H1 (cell line): Measurements from ENCODE around the gene EML4. TPM values are rescaled to one million over a fixed set of nuclear protein-coding genes. Genes with fewer than 3 reads are reported as not detected.

Experiments
- CTCF ChIA-PET: fragments of 300-600 bp; sonication (Branson Sonifier 250); formaldehyde crosslinking; loops from one replicate; lab custom pipeline; 2021; ENCODE audit not compliant: partially characterized antibody; lab: Charles Lee
- POLR2A ChIA-PET: fragments of 300-600 bp; sonication (Branson Sonifier 250); formaldehyde crosslinking; loops from one replicate; lab custom pipeline; 2021; ENCODE audit warnings: inconsistent platforms; ENCODE audit not compliant: partially characterized antibody; lab: Charles Lee
- DNase-seq, 2 experiments: peaks; one replicate each; pipeline versions ENCODE4 v3.0.0 to v3.0.0-alpha.2; 2010 to 2022; ENCODE audit warnings: low spot score in 2 of 2, low read depth in 1 of 2, mixed read lengths in 1 of 2
- FAIRE-seq: peaks from 2 replicates; lab custom pipeline; 2011; peaks lifted over from hg19 to GRCh38; lab: Jason Lieb, UNC
- H2AFZ ChIP-seq: 2 replicates; pipeline ENCODE4 v1.8.1; 2012; ENCODE audit warnings: low read length, inconsistent platforms
- H2AK5ac ChIP-seq: 2 replicates; pipeline ENCODE4 v1.6.1; 2013; ENCODE audit warnings: low read depth, low read length
- H2BK120ac ChIP-seq: replicated peaks from 2 replicates; pipeline ENCODE3; 2013; ENCODE audit warnings: low read depth, low read length, inconsistent platforms
- H2BK12ac ChIP-seq: 2 replicates; pipeline ENCODE4 v1.6.1; 2013; ENCODE audit warnings: low read depth, low read length
- H2BK15ac ChIP-seq: 2 replicates; pipeline ENCODE4 v1.6.1; 2013; ENCODE audit warnings: low read length
- H2BK20ac ChIP-seq: 2 replicates; pipeline ENCODE4 v1.6.1; 2013; ENCODE audit warnings: low read length
- H2BK5ac ChIP-seq: 2 replicates; pipeline ENCODE4 v1.6.1; 2013; ENCODE audit warnings: low read depth, low read length
- H3K14ac ChIP-seq: 2 replicates; pipeline ENCODE4 v1.6.1; 2013; ENCODE audit warnings: inconsistent platforms; ENCODE audit not compliant: insufficient read length
- H3K18ac ChIP-seq: 2 replicates; pipeline ENCODE4 v1.6.1; 2013; ENCODE audit warnings: low read length; ENCODE audit errors: extremely low read depth
- H3K23ac ChIP-seq: 2 replicates; pipeline ENCODE4 v1.6.1; 2013; ENCODE audit warnings: inconsistent platforms; ENCODE audit not compliant: insufficient read length
- H3K23me2 ChIP-seq: 2 replicates; pipeline ENCODE4 v1.6.1; 2013; ENCODE audit warnings: low read depth, low read length
- H3K27ac ChIP-seq: 2 replicates; pipeline ENCODE4 v1.6.1; 2011; ENCODE audit warnings: low read depth, low read length, inconsistent platforms
- H3K27me3 ChIP-seq, 4 experiments: replicated peaks in 1 of 4; 1 replicate in 1 of 4; 2 replicates in 3 of 4; pipeline versions ENCODE4 v1.6.1 to v1.8.1; 2011 to 2013; ENCODE audit warnings: low read length in 3 of 4, mild to moderate bottlenecking in 3 of 4, inconsistent platforms in 2 of 4, mixed read lengths in 2 of 4, moderate library complexity in 1 of 4; ENCODE audit not compliant: control insufficient read depth in 3 of 4, insufficient read depth in 3 of 4; ENCODE audit errors: extremely low read depth in 1 of 4
- H3K36me3 ChIP-seq, 4 experiments: 2 replicates each; pipeline versions ENCODE4 v1.6.1 to v1.8.1; 2011 to 2013; ENCODE audit warnings: mild to moderate bottlenecking in 4 of 4, low read length in 3 of 4, moderate library complexity in 2 of 4, control low read depth in 1 of 4, inconsistent platforms in 1 of 4; ENCODE audit not compliant: insufficient read depth in 4 of 4, control insufficient read depth in 2 of 4
- H3K4ac ChIP-seq: replicated peaks from 2 replicates; pipeline ENCODE3; 2013; ENCODE audit warnings: low read length, low read depth, mixed read lengths, inconsistent platforms; ENCODE audit not compliant: insufficient read length
- H3K4me1 ChIP-seq, 4 experiments: replicated peaks in 1 of 4; 1 replicate in 1 of 4; 2 replicates in 3 of 4; pipeline versions ENCODE4 v1.6.1 to v1.8.1; 2011 to 2013; ENCODE audit warnings: low read length in 3 of 4, inconsistent platforms in 2 of 4, mixed read lengths in 1 of 4; ENCODE audit not compliant: insufficient read depth in 4 of 4, control insufficient read depth in 3 of 4
- H3K4me2 ChIP-seq, 2 experiments: 2 replicates each; pipeline versions ENCODE4 v1.6.1 to v1.8.1; 2011 to 2013; ENCODE audit warnings: low read depth in 2 of 2, low read length in 2 of 2, control low read depth in 1 of 2, inconsistent platforms in 1 of 2, mild to moderate bottlenecking in 1 of 2; ENCODE audit not compliant: insufficient read depth in 1 of 2
- H3K4me3 ChIP-seq, 4 experiments: fragments of 200-600, 300-600 bp in 1 of 4; sonication (generic), shearing (Covaris generic), sonication (Bioruptor Twin) in 1 of 4; 2 replicates each; pipeline versions ENCODE4 v1.5.1 to v1.8.1; 2011 to 2016; ENCODE audit warnings: low read length in 4 of 4, low read depth in 3 of 4, control low read depth in 2 of 4, inconsistent platforms in 2 of 4, mild to moderate bottlenecking in 2 of 4, mixed read lengths in 1 of 4, moderate library complexity in 1 of 4; ENCODE audit not compliant: insufficient read depth in 2 of 4; ENCODE audit errors: extremely low read depth in 1 of 4
- H3K56ac ChIP-seq: replicated peaks from 2 replicates; pipeline ENCODE3; 2013; ENCODE audit warnings: low read depth, mild to moderate bottlenecking, mixed read lengths, low read length, inconsistent platforms; ENCODE audit not compliant: insufficient read length
- H3K79me1 ChIP-seq: 2 replicates; pipeline ENCODE4 v1.6.1; 2013; ENCODE audit warnings: low read depth, low read length, control low read depth
- H3K79me2 ChIP-seq, 2 experiments: 2 replicates each; pipeline versions ENCODE4 v1.6.1 to v1.8.1; 2012 to 2013; ENCODE audit warnings: low read length in 2 of 2, mild to moderate bottlenecking in 2 of 2, inconsistent platforms in 1 of 2; ENCODE audit not compliant: insufficient read depth in 2 of 2, control insufficient read depth in 1 of 2
- H3K9ac ChIP-seq, 4 experiments: replicated peaks in 1 of 4; 1 replicate in 1 of 4; 2 replicates in 3 of 4; pipeline versions ENCODE4 v1.6.1 to v1.8.1; 2011 to 2013; ENCODE audit warnings: low read depth in 3 of 4, low read length in 3 of 4, control low read depth in 2 of 4, mild to moderate bottlenecking in 2 of 4, moderate library complexity in 2 of 4, inconsistent platforms in 1 of 4; ENCODE audit errors: extremely low read depth in 1 of 4
- H3K9me3 ChIP-seq, 2 experiments: 2 replicates each; pipeline versions ENCODE4 v1.6.1 to v1.8.1; 2012 to 2013; ENCODE audit warnings: mild to moderate bottlenecking in 2 of 2, moderate library complexity in 2 of 2, control low read depth in 1 of 2, inconsistent platforms in 1 of 2, low read depth in 1 of 2, low read length in 1 of 2, mixed read lengths in 1 of 2; ENCODE audit not compliant: insufficient read depth in 2 of 2
- H4K20me1 ChIP-seq, 2 experiments: replicated peaks in 1 of 2; 2 replicates each; pipeline versions ENCODE3 to v1.8.1; 2011 to 2013; ENCODE audit warnings: inconsistent platforms in 2 of 2, low read length in 2 of 2, mild to moderate bottlenecking in 1 of 2; ENCODE audit not compliant: insufficient read depth in 2 of 2, control insufficient read depth in 1 of 2
- H4K5ac ChIP-seq: 2 replicates; pipeline ENCODE4 v1.6.1; 2013; ENCODE audit warnings: low read length, low read depth, mixed read lengths, inconsistent platforms; ENCODE audit not compliant: insufficient read length
- H4K8ac ChIP-seq: 2 replicates; pipeline ENCODE4 v1.8.0; 2013; ENCODE audit warnings: mild to moderate bottlenecking, moderate library complexity, low read length, inconsistent platforms; ENCODE audit not compliant: insufficient read depth; ENCODE audit errors: extremely low read depth
- H4K91ac ChIP-seq: replicated peaks from 2 replicates; pipeline ENCODE3; 2013; ENCODE audit warnings: low read length, mixed read lengths, inconsistent platforms; ENCODE audit not compliant: insufficient read length
- BRCA1 ChIP-seq: IDR thresholded peaks from 2 replicates; pipeline ENCODE4 v1.6.1; 2012; ENCODE audit warnings: low read depth, low read length, improper control_type of control experiment
- JUN ChIP-seq: IDR thresholded peaks from 2 replicates; pipeline ENCODE4 v1.6.1; 2011; ENCODE audit warnings: low read depth, mild to moderate bottlenecking, improper control_type of control experiment, low read length
- JUND ChIP-seq: IDR thresholded peaks from 2 replicates; pipeline ENCODE4 v1.6.1; 2011; ENCODE audit warnings: mild to moderate bottlenecking, improper control_type of control experiment, low read length
- KDM4A ChIP-seq: IDR thresholded peaks from one replicate; pipeline ENCODE4 v1.7.1; 2012; ENCODE audit warnings: low read depth, mild to moderate bottlenecking, moderate library complexity, low read length, inconsistent platforms; ENCODE audit not compliant: severe bottlenecking
- SP2 ChIP-seq: IDR thresholded peaks from 2 replicates; pipeline ENCODE4 v1.6.1; 2012; ENCODE audit warnings: mild to moderate bottlenecking, low read length, inconsistent platforms
- TBP ChIP-seq: IDR thresholded peaks from 2 replicates; pipeline ENCODE4 v1.6.1; 2011; ENCODE audit warnings: low read depth, low read length, improper control_type of control experiment
- TCF12 ChIP-seq: IDR thresholded peaks from 2 replicates; pipeline ENCODE4 v1.6.1; 2011; ENCODE audit warnings: low read depth, mild to moderate bottlenecking, low read length
- TEAD4 ChIP-seq: IDR thresholded peaks from 2 replicates; pipeline ENCODE4 v1.6.1; 2012; ENCODE audit warnings: low read depth, low read length, inconsistent platforms, mixed read lengths
- WGBS, 2 experiments: shearing (Covaris generic) in 1 of 2; methylation state at CpG; one replicate each; pipeline versions ENCODE4 v1.1.6 to v1.1.7; 2013 to 2015; ENCODE audit warnings: low lambda C conversion rate in 2 of 2, mixed read lengths in 2 of 2, inconsistent platforms in 1 of 2, low coverage in 1 of 2, missing lambda C conversion rate in 1 of 2; ENCODE audit not compliant: insufficient replicate concordance in 2 of 2, insufficient coverage in 1 of 2, insufficient read length in 1 of 2; ENCODE audit errors: extremely low coverage in 1 of 2, missing lambda C conversion rate in 1 of 2; 5-methylcytosine and 5-hydroxymethylcytosine counted together
- polyA plus RNA-seq, 7 experiments: library from polyadenylated mRNA; depleted of rRNA in 3 of 7; stranded (reverse) in 5 of 7; unstranded in 2 of 7; fragments of >200 nt in 5 of 7; fragments of 200-250 nt in 2 of 7; gene quantifications; 1 replicate in 5 of 7; 2 replicates in 1 of 7; 4 replicates in 1 of 7; pipeline versions ENCODE4 v1.2.1 to v1.2.3, GENCODE V29; 2011 to 2013; ENCODE audit warnings: missing spikeins in 2 of 7, mixed read lengths in 2 of 7
- total RNA-seq: library from RNA; stranded (reverse); fragmentation: NEBNext Ultra II Directional; extraction: Animal tissue kit (Norgen Biotek cat#: 25700); gene quantifications from 2 replicates; pipeline ENCODE4 v1.2.1, GENCODE V29; 2021

Gene EML4
- total and polyA plus RNA-seq, 2 of the 8 experiments (the other 6 are each of a cell fraction or from before 2014, with no cell fraction given): 50.1 to 104 TPM

DNA sequence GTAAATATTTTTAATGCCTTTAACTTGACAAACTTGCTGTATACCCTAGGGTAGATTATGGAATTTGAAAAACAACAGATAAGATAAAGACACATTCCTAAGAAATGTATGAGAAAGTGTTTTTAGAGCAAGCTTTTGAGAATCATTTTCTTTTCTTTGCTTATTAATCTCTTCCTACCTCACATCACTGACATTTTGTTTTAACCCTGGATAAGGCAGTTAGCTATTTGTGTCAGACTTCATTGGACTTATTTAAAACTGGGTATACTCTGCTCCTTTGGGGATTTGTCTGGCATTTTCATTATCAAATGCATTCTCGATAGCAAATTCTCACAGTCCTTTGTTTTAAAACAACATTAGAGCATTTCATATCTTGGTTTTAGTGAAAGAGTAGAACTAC, 17.2 kb downstream of the EML4 start:
- 88% methylated on average over 1 of the region's 1 CpG; no CpG with 5 or more reads in 1 of the 2 experiments for WGBS, 2 experiments
- H3K9me3 ChIP-seq: no peaks in the 10 kb centered on the region
- no peak overlapping the region for H2BK12ac ChIP-seq
- H3K4me3 ChIP-seq: no peak overlapping the region
- H2BK120ac ChIP-seq: no peak overlapping the region
- H4K20me1 ChIP-seq: peaks cover 5 to 8% of the 10 kb centered on the region in 2 experiments
- H3K4ac ChIP-seq: no peak overlapping the region
- DNase-seq (no peak), FAIRE-seq (no peak)
- no peak overlapping the region for H3K4me2 ChIP-seq
- no peak overlapping the region for H2BK5ac ChIP-seq
- peaks cover 0 to 3% (median 0%) of the 10 kb centered on the region in 4 experiments; a peak in 2 of 7 replicates for H3K4me1 ChIP-seq
- POLR2A ChIA-PET: no interaction called here
- no peak overlapping the region for H3K14ac ChIP-seq
- no peak overlapping the region for H4K5ac ChIP-seq
- H3K79me2 ChIP-seq: peaks cover 0 to 95% of the 10 kb centered on the region in 2 experiments; a peak in 3 of 4 replicates
- H4K91ac ChIP-seq: no peak overlapping the region
- H3K27me3 ChIP-seq: no peaks in the 10 kb centered on the region
- no peak overlapping the region for H4K8ac ChIP-seq
- no peak overlapping the region for H3K23ac ChIP-seq
- no peak overlapping the region for H2AK5ac ChIP-seq
- H3K18ac ChIP-seq: no peak overlapping the region
- no peak overlapping the region for H2AFZ ChIP-seq
- H2BK20ac ChIP-seq: no peak overlapping the region
- H3K23me2 ChIP-seq: no peaks in the 10 kb centered on the region
- H3K36me3 ChIP-seq: peaks cover 0 to 2% (median 0%) of the 10 kb centered on the region in 4 experiments; a peak in 2 of 8 replicates
- H3K56ac ChIP-seq: no peak overlapping the region
- H3K79me1 ChIP-seq: no peaks in the 10 kb centered on the region
- no peak overlapping the region for H2BK15ac ChIP-seq
- CTCF ChIA-PET: interaction anchor here (0.5 to 2.1 kb wide), 3 partner anchors 10 to 91 kb away, joined by 3 to 7 read pairs (median 5); no protein-coding TSS in a partner anchor
- H3K9ac ChIP-seq: no peak overlapping the region
- no peak for TF ChIP-seq TBP
- TF ChIP-seq SP2: no peak
- no peak for TF ChIP-seq BRCA1
- TF ChIP-seq TCF12: no peak
- TF ChIP-seq KDM4A: no peak
- TF ChIP-seq JUND: no peak
- TF ChIP-seq TEAD4: no peak
- no peak for TF ChIP-seq JUN
- TF ChIP-seq, all 59 proteins: peak for 0
- H3K27ac ChIP-seq: no peak overlapping the region
